Amniotic epithelial cell (primary cell): ENCODE data around the gene LAMP5.

Experiments
- DNase-seq: peaks from one replicate; pipeline ENCODE4 v3.0.0-alpha.2; 2010; ENCODE audit warnings: low read depth

LAMP5 gene, protein sequence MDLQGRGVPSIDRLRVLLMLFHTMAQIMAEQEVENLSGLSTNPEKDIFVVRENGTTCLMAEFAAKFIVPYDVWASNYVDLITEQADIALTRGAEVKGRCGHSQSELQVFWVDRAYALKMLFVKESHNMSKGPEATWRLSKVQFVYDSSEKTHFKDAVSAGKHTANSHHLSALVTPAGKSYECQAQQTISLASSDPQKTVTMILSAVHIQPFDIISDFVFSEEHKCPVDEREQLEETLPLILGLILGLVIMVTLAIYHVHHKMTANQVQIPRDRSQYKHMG

DNA sequence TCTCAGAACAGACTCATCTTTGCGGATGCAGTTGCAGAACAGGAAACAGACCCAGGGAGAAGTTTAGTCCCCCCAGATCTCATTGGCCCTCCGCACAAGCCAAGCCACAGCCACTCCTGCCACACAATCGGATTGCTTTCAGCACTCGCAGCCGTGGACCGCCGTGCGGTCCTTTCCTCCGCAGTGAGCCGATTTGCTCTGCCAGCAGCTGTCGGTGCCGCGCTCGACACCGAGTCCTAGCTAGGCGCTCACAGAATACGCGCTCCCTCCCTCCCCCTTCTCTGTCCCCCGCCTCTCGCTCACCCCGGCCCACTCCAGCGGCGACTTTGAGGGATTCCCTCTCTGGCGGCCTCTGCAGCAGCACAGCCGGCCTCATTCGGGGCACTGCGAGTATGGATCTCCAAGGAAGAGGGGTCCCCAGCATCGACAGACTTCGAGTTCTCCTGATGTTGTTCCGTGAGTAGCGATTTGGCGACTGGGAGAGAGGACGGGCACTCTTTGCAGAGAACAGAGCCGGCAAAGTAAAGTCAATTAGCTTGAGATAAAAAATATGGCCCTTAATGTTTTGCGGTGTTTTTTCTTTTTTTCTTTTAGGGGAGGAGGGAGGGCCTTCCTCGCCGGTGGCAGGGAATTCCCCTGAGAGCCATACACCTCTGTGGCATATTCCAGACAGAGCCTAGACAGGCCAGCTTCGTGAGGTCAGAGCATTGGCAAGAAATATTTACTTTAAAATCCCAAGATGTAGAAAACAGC is at the start of gene LAMP5:
LAMP5 (plus strand) TSS at position 130 of the 753 bp plus-strand sequence; CDS start at position 393, 263 bp downstream.
- no peak for DNase-seq

DNA sequence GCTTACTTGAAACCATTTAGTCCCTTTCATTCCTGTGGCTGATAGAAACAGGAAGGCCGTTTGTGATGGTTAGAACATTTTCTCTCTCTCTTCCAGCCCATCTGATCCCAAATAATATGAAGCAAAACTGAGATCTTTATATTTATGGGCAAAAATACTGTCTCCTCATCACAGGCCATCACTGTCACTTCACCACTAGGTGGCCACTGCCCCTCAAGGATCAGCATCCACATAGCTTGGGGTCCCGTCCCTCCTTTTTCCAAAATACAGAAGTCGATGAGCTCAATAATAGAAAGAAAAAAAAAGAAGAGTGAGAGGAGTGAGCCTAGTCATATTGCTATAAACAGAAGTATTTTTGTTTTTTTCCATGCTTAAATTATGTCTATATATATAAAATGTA is 46.4 kb upstream of the LAMP5 start:
- no peak for DNase-seq

DNA sequence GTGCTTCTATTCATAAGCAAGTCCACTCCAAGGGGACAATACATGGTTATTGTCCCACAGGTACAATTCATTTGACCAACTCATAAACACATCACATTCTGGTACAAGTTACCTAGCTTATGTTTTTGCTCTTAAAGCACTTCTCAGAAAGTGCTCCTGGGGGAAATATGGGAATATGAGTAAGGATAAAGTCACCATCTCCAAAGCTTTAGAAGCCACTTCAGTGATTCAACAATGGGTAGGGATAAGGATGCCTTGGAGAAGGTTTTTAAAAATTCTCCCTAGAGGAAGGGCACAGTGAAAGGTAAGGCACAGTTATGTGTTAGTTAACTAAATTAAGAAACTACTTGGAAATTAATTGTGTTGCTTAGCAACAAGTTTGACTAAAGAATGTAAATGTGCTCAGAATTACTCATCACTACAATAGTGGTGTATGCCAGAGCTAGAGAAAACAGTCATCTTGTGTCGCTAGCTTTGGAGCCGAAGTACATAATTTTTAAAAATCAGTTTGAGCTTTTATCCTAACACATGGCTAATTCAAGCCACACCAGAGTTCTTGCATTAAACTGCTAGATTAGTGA is 39.5 kb upstream of the LAMP5 start:
- DNase-seq: no peak

DNA sequence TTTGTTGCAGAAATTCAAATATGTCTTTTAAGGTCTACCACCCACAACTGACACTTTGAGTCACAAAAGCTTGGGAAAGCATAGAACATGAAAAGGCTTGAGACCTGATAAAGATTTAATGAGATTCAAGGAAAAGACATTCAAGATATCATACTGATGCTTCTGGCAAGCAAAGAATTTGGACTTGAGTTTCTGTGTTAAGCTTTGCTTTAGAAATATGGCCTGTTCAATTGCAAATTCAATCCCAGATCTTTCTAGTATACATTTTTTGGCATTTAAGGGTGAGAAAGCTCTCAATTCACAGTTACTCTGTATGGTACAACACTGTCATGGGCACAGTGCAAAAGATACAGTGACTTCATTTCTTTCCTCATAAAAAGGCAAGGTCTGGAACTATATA is 38.9 kb upstream of the LAMP5 start:
- DNase-seq: no peak

DNA sequence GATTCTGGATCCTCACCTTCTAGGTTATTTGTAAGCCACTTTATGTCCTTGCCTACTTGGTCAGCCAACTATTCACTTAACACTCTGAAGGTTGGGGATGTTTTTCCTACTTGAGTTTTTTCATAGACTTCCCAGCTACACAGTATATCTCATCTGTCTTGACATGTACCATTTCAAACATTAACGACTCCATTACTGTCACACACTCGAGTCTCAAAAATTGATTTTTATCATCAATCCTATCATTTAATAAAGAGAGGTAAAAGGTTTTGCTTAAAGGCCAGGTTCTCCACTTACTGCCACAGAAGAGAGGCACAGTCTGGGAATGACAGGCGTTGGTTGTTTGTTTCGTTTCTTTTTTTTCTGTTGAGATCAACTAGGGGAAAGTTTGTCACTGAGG is 38.2 kb upstream of the LAMP5 start:
- no peak for DNase-seq

DNA sequence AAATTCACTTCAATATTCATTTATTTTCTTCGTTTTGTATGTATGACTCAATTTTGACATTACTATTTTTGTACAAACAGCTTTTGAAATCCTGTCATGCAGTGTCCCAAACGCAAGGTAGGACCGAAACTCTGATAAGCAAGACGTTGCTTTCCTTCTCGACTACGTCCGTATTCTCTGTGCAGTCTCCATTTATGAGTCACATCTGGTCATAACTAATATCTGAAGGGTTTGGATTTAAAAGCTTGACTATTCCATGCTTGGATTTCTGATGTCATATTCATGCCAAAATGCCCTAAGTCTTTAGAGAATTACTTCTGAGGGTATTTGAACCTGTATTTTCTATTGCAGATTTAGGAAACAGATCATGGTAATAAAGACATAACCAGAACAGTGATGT is 37.8 kb upstream of the LAMP5 start:
- DNase-seq: no peak

DNA sequence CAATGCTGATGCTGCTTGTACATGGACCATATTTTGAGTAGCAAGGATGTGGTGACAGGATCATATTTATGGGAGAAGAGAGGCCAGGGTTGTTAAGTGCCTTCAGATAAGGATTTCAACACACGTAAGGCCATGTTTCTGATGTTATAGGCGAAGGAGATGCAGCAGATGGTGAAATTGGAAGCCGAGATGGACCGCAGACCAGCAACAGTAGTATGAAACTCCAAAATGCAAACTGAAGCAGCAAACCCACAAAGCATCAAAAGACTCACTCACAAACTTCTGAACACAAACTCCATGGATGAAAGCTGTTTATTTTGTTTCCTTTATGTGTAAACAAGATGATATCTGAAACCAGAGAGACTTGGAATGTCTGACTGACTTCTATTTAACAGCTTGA is 35.6 kb upstream of the LAMP5 start:
- no peak for DNase-seq

DNA sequence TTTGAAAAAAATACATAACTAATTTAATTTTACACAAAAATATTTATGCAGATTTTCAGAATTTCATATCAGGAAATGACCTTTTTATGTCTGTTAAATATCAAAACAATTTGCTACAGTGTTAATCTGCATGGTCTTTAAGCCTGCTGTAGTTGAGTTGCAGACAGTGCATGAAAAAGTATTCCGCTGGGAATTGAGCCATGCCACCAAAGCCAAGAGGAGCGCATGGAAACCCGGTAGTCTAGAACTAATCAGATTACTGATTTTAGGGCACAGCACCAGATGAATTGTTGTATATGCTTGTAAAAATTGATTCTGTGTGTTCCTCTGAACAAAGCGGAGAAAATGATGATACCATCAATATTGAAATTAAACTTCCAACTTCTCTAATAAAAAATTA is 34.3 kb upstream of the LAMP5 start:
- no peak for DNase-seq

DNA sequence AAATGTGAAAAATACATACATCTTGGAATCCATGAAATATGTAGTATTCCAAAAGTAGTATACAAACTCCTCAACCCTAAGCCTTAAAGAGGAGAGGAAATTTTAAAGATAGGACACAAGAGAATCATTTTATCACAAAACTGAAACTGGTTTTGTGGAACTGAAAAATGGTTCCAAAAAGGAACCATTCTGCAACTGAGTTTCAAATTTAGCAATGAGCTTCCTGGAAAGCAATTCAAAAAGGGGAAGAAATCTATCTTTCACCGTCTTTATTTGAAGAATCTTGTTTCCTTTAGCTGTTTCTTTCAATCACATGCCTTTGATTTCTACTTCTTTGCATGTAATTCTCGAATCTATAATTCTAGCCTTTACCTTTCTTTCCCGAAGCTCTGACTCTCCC is 32.2 kb upstream of the LAMP5 start:
- DNase-seq: no peak

DNA sequence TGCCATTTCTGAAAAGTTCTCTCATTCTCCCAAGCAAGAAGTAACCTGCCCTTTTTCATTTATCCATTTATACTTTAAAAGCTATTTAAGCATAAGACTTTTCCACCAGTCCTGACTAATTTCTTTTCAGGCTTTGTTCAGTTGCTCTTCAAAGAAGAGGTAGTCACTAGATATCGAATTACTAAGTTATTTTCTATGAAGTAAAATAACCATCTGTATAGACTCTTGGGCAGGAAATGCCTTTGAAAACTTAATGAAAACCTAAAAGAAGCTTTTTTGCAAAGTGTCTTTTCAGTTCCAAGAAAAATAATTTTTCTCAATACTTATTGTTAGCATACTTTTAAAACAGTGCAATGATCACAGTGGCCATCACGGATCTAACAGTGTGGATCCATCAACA is 31.3 kb upstream of the LAMP5 start:
- no peak for DNase-seq

DNA sequence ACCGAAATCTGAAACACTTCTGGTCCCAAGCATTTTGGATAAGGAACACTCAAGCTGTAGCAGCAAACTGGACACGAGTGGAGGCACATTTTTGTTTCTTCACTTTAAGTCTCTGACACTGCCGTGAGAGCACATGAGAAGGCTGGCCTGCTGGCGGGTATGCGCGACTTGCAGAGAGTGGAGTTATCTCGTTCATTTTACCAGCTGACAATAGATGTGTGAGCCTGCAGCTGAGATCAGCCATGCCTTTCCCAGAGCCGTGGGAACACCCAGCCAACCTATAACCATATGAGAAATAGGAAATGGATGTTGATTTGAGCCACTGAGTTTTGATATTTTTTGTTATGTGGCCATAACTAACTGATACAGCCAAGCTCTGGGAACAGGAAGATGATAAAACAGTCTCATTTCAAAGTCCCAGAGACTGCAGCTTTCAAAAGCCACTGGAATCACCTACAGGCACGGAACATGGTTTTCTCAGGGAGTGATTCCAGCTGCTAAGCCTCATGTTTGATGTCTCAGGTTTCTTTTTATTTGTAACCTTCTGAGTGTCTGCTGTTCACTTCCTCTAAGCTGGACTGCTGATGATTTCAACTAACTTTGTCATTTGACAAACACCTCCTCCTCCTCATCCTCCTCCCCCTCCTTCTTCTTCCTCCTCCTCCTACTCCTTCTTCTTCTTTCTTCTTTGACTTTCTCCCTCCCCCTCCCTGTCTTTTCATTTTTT is 28.6 kb upstream of the LAMP5 start:
- no peak for DNase-seq

DNA sequence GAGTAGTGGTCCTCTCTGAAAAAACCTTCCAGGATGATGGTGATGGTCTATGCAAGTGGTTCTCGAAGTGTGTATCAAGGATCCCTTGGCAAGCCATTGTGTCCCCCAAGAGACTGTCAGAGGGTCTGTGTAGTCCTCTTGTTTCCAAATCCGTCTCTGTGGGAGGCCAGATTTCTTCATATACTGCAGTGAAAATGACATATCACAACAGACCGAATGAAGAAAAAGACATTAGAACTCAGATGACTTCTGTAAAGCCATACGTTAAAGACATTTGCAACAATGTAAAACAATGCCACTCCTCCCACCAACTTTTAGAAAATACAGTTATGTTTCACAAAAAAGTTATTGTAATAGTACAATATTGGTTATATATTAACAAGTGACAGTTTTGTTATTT is 27.2 kb upstream of the LAMP5 start:
- DNase-seq: no peak

DNA sequence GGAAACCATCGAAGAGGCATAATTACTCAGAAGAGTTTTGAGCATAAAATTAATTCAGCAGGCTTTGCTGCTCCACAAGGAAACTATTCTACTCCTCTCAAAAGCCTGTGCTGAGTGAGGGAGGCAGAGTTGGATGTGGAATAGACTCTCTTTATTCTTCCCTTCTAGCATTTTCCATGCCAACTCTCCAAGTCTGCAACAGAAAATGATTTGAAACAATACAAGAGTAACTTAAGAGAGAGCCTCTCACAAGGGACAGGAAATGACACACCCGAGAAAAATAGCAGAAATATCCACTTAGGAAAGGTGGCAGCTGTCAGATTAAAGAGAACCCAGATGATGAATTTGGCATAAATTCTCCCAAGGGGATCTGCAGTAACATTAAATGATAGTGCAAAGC is 26.3 kb upstream of the LAMP5 start:
- DNase-seq: no peak

DNA sequence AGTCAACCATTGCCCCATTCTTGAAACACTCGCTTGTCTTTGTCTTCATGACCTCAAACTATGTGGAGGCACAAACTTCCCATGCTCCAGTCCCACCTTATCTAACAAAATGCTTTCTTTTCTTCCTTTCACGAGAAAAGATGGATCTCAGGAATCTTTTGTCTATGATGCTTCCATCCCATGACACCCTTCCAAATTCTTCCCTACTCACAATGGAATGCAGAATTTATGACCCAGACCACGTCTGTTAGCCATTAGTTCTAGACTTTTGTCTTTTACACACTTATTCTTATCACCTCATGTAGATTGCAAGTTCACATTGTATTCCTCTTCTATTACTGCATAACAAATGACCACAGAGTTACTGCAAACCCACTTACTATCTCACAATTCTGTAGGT is 24.2 kb upstream of the LAMP5 start:
- no peak for DNase-seq

DNA sequence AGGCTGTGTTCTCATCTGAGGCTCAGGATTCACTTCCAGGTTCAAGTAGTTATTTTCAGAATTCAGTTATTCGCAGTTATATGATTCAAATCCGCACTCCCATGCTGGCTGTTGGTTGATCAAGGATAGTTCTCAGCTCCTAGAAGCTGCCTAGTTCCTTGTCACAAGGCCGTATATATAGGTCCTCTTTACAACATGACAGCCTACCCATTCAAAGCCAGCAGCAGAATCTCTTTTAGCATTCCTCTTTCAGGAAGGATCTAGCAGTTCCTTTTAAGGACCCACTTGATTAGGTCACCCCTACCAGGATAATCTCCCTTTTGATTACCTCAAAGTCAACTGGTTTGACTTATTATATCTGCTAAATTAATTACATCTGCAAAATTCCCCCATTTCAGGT is 23.8 kb upstream of the LAMP5 start:
- DNase-seq: no peak

DNA sequence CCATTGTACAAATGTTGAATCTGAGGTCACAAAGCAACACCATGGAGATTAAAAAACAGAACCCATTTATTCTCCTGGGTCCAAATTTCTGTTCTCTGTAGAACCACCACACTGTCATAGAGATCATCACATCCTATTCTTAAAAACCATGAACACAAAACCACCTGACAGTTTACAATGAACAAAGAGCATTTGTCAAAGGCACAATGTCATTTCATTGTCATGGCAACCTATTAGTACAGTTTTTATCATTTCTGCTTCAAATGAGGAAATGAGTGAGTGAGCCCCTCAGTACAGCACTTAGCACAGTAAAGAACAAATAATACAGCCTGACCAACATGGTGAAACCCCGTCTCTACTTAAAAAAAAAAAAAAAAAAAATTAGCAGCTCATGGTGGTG is 23.1 kb upstream of the LAMP5 start:
- DNase-seq: no peak

DNA sequence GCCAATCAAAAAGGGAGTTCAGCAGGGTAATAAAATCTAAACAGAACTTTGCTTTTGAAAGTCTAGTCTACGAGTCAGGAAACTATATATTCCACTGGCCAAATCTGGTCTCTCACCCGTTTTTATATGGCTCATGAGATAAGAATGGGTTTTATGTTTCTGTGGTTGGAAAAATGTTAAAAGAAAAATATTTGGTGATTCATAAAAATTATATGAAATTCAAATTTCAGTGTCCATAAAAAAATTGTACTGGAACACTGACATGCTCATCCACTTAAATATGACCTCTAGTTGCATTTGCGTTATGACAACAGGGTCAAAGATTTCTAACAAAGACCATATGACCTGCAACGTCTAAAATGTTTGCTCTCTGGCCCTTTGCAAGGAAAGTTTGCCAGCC is 22.3 kb upstream of the LAMP5 start:
- no peak for DNase-seq

DNA sequence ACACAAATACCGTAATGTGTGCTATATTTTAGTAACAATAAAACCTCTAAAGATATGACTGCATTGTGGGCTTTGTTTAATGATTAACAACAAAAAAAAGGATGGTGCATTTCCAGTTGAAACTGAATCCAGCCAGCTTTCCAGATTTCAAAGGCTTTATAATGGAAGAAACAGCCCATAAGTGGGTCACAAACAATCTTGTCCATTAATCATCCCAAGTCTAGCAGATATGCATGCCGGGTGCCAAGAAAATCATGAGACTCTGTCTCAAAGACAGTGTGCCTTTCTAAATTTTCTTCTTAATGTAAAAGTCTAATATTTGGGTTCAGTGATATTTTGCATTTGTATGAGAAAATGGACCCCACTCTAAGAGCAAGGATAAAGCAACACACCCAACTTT is 20.6 kb upstream of the LAMP5 start:
- DNase-seq: no peak

DNA sequence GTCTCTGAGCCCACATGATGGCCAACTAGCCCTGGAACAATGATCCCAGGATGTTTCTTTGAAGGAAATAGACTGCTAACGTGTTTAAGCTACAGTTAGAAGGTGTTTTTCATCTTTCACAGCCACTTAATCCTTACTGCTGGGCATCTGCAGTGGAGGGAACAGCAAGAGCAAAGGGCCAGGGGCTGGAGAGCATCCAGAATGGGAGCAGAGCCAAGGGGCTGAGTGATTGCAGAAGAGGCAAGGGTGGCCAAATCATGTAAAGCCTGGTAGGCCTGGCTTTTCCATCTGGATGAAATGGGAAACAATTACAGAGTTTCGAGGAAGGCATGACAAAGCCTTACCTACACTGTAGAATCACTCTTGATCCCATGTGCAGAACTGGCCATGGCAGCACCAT is 18.7 kb upstream of the LAMP5 start:
- DNase-seq: no peak

DNA sequence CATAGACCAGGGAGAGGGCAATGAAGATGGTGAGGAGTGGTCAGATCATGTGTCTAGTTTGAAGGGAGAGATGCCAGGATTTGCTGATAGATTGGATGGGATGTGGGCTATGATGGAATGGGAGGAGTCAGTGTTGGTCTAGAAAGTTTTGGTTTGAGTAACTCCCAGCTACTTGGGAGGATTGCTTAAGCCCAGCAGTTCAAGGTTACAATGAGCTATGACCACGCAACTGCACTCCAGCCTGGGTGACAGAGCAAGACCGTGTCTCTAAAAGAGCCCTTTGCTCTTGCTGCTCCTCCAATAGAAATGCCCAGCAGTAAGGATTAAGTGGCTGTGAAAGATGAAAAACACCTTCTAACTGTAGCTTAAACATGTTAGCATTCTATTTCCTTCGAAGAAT is 18.2 kb upstream of the LAMP5 start:
- DNase-seq: no peak

DNA sequence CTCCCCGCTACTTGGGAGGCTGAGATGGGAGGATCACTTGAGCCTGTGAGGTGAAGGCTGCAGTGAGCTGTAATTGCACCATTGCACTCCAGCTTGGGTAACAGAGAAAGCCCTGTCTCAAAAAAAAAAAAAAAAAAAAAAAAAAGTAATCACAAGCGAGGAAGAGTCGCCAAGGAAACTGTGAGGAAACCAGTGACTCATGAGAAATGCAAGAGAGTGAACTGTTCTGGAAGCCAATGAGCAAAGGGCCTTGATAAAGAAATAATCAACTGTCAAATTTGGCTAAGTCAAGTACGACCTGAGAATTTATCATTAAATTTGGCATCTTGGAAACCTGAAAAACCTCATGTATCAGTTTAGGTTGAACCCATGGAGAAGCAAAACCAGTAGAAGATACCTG is 16.1 kb upstream of the LAMP5 start:
- no peak for DNase-seq

DNA sequence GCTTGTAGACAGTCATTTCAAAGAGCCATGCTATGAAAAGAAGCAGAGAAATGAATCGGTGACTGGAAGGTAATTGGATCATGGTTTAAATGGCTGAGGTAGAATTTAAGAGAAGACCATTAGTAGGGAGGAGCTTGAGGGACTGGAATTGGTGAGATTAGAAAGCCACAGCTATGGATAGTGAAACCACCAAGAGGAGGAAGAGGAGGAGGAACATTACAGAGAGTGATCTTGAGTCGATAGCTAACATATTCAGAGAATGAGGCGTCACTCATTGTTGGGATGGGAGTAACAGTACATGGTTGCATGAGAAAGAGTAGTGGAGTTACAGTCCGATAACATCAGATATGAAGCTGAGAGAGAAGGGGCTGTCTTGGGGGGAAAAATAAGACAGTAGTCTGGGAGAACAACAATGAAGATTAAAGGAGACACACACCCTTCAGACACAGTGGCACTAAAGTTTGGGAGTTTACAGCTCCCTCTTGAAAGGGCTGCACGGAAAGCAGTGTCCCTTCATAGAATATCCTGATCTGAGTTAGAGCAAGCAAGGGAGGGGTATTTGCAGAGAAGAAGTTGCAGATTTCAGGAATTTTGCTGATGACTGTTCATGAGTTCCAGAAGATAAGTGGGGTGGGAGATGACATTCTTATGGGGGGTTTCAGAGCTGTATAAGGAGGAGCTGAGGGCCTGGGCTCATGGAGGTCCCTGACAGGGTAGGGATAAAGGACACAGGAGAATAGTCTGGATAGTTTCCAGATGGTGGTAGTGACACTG is 15.1 kb upstream of the LAMP5 start:
- DNase-seq: no peak
